MCF 10A (cell line): ENCODE results near the gene CRB1. TPM values are rescaled to one million over a fixed set of nuclear protein-coding genes. Genes with fewer than 3 reads are reported as not detected.

Experiments
- BruUV-seq: library from RNA; stranded (reverse); fragments of 400-500 nt; replicated peaks from 2 replicates; lab custom pipeline; 2021; lab: Mats Ljungman, UMichigan
- CTCF ChIA-PET: fragments of 300-600 bp; sonication (Branson Sonifier 250); formaldehyde crosslinking; extraction: SDS; loops from one replicate; lab custom pipeline; 2021; ENCODE audit warnings: antibody characterized with exemption, inconsistent platforms; lab: Yijun Ruan, JAX
- POLR2A ChIA-PET: fragments of 300-600, 350-650 bp; sonication (Branson Sonifier 250); formaldehyde crosslinking; extraction: SDS; loops from one replicate; lab custom pipeline; 2020; ENCODE audit warnings: antibody characterized with exemption, inconsistent platforms; lab: Yijun Ruan, JAX
- DNase-seq: peaks from one replicate; pipeline ENCODE4 v3.0.0-alpha.2; 2018; ENCODE audit not compliant: unreplicated experiment
- H3K27ac Mint-ChIP-seq: one replicate; pipeline ENCODE4 v1.8.0; 2022; ENCODE audit warnings: mild to moderate bottlenecking, low read depth, mixed read lengths; ENCODE audit not compliant: unreplicated experiment
- H3K27me3 Mint-ChIP-seq: one replicate; pipeline ENCODE4 v1.8.0; 2022; ENCODE audit warnings: mixed read lengths; ENCODE audit not compliant: insufficient read depth, unreplicated experiment
- H3K36me3 Mint-ChIP-seq: one replicate; pipeline ENCODE4 v1.8.0; 2022; ENCODE audit warnings: mild to moderate bottlenecking, moderate library complexity, mixed read lengths; ENCODE audit not compliant: insufficient read depth, unreplicated experiment
- H3K4me1 Mint-ChIP-seq: one replicate; pipeline ENCODE4 v1.8.0; 2022; ENCODE audit warnings: mixed read lengths; ENCODE audit not compliant: insufficient read depth, unreplicated experiment
- H3K4me3 Mint-ChIP-seq: one replicate; pipeline ENCODE4 v1.8.0; 2022; ENCODE audit warnings: mild to moderate bottlenecking, moderate library complexity, mixed read lengths; ENCODE audit not compliant: unreplicated experiment
- H3K9me3 Mint-ChIP-seq: one replicate; pipeline ENCODE4 v1.8.0; 2022; ENCODE audit warnings: mixed read lengths; ENCODE audit not compliant: unreplicated experiment
- intact Hi-C: fragments of 100-400 bp; cut with micrococcal nuclease; formaldehyde crosslinking; loops from 2 replicates; pipeline ENCODE4 v1.14.1; 2022
- total RNA-seq: library from RNA; stranded (reverse); gene quantifications from 2 replicates; pipeline ENCODE4 v1.2.3, GENCODE V29; 2022
- TF ChIP-seq, protein P1 (sequence below): fragments of 200-600 bp; IDR thresholded peaks from one replicate; pipeline ENCODE4 v1.8.0; 2022; ENCODE audit warnings: antibody characterized with exemption, mild to moderate bottlenecking; ENCODE audit not compliant: unreplicated experiment

CRB1 gene
- total RNA-seq, 1 experiment from 2014 or later: 0.65 TPM

DNA sequence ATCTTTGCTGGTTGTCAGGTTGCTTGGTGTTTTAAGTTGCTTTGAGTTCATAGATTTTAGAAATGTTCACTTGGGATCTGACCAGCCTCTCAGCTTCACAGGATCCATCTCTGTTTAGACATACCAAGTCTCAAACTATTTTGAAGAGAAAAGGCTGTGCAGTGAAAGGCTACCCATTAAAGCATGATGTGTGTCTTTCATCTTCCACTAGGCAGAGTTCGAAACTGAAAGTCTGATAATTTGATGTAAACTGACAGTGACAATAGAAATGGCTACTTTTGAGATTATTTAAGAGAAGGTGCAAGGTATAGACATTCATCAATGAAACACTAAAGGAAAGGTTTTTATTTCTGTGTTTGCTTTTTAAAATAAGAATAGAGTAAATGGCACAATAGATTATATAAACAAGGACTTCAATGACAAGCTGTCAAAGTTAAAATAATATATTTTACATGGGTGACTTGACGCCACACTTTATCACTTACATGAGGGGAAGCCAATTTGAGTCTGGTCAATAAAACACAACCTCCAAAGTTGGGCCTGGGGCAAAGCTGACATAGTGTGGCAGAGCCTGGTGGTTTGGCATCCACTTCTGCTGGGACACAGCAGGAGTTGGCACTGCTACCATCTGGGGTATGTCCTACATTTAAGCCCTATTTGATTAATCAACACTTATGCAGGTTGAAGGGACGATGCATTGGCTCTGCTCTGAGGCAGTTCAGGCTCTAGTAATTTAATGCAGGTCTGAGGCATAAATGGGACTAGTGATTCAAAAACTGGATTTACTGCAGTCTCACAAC, 197.7 kb downstream of the CRB1 start:
- peaks cover 17% of the 10 kb centered on the region for H3K4me1 Mint-ChIP-seq
- ChIA-PET CTCF (interaction anchor here (0.6 kb wide), 1 partner anchor 22 kb away, joined by 3 read pairs; no protein-coding TSS in a partner anchor), POLR2A (interaction anchor here (0.6 to 0.9 kb wide), 2 partner anchors 18 to 19 kb away, joined by 4 to 5 read pairs; no protein-coding TSS in a partner anchor)
- TF ChIP-seq, protein P1, sequence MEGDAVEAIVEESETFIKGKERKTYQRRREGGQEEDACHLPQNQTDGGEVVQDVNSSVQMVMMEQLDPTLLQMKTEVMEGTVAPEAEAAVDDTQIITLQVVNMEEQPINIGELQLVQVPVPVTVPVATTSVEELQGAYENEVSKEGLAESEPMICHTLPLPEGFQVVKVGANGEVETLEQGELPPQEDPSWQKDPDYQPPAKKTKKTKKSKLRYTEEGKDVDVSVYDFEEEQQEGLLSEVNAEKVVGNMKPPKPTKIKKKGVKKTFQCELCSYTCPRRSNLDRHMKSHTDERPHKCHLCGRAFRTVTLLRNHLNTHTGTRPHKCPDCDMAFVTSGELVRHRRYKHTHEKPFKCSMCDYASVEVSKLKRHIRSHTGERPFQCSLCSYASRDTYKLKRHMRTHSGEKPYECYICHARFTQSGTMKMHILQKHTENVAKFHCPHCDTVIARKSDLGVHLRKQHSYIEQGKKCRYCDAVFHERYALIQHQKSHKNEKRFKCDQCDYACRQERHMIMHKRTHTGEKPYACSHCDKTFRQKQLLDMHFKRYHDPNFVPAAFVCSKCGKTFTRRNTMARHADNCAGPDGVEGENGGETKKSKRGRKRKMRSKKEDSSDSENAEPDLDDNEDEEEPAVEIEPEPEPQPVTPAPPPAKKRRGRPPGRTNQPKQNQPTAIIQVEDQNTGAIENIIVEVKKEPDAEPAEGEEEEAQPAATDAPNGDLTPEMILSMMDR: no peak
- DNase-seq: no peak
- no TSS peak for BruUV-seq
- intact Hi-C loops: loop anchor here (2.0 kb wide), 1 partner anchor 65 kb away; no protein-coding TSS in a partner anchor
- no peaks in the 10 kb centered on the region for H3K27me3 Mint-ChIP-seq
- H3K4me3 Mint-ChIP-seq: no peak overlapping the region
- no peaks in the 10 kb centered on the region for H3K36me3 Mint-ChIP-seq
- H3K9me3 Mint-ChIP-seq: no peaks in the 10 kb centered on the region
- no peak overlapping the region for H3K27ac Mint-ChIP-seq

DNA sequence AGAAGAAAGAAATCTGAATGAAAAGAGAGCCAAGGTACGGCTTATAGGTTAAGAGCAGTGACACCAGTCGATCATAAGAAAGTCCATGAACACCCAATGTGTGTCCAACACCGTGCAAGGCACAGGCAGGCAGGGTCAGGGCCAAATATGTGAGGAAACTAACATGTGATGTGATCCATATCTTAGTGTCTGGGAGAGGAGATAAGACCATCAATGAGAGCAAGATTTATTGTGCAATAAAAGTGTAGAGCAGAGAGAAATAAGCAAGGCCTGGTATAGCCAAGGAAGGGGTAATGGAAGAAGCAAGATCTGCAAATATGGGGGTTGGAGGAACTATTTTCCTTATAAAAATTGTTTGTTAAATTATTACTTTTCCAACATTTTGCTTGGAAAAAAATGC, 198.8 kb downstream of the CRB1 start:
- Mint-ChIP-seq H3K36me3 (no peaks in the 10 kb centered on the region), H3K27ac (no peak overlapping the region), H3K27me3 (no peaks in the 10 kb centered on the region), H3K4me1 (peaks cover 17% of the 10 kb centered on the region), H3K4me3 (no peak overlapping the region), H3K9me3 (no peaks in the 10 kb centered on the region)
- DNase-seq: no peak
- TF ChIP-seq, protein P1: no peak
- ChIA-PET POLR2A (interaction anchor here (0.6 to 0.9 kb wide), 2 partner anchors 13 to 18 kb away, joined by 3 to 5 read pairs; no protein-coding TSS in a partner anchor), CTCF (interaction anchor here (0.6 kb wide), 1 partner anchor 23 kb away, joined by 3 read pairs; no protein-coding TSS in a partner anchor)
- BruUV-seq: no TSS peak
- intact Hi-C loops: no loop called here

- TF ChIP-seq, protein P1: no peak
- CTCF ChIA-PET: interaction anchor here (0.5 kb wide), 1 partner anchor 68 kb away, joined by 7 read pairs; no protein-coding TSS in a partner anchor
- no peak for DNase-seq
- POLR2A ChIA-PET: no interaction called here
- H3K27me3 Mint-ChIP-seq: no peaks in the 10 kb centered on the region
- no peaks in the 10 kb centered on the region for H3K9me3 Mint-ChIP-seq
- no peak overlapping the region for H3K4me3 Mint-ChIP-seq
- intact Hi-C loops: no loop called here
- H3K27ac Mint-ChIP-seq: no peak overlapping the region
- no peaks in the 10 kb centered on the region for H3K36me3 Mint-ChIP-seq
- no TSS peak for BruUV-seq
- peaks cover 13% of the 10 kb centered on the region for H3K4me1 Mint-ChIP-seq
Observed at GRCh38 chr1:197467881-197468280, 199.8 kb downstream of the CRB1 start.

DNA sequence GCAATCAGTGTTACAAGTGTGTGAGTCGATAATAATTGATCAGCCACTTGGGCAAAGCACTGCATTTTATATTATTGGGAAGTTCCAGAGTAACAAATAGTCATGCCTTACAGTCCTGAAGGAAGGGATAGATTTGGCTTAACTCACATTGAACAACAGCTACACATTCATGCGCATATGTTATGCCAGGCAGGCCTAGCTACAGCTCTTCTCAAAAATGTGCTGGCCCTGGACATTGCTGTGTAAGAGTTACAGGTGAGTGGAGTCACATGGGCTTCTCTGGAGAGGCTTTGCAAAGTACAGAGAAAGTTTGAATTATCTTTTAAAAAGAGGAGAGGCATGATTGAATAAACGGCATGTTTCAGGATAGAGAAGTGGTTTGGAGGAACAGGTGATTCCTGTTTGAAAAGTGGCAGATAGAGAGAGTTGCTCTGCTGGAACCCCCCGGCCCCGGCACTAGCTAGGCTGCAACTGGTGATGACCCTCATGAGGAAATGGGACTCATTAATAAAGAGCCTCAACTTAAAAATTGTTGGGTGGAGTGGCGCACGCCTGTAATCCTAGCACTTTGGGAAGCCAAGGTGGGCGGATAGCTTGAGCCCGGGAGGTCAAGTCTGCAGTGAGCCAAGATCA, 200.6 kb downstream of the CRB1 start:
- no peak overlapping the region for H3K27ac Mint-ChIP-seq
- no peaks in the 10 kb centered on the region for H3K36me3 Mint-ChIP-seq
- DNase-seq: no peak
- TF ChIP-seq, protein P1: no peak
- intact Hi-C loops: no loop called here
- no peaks in the 10 kb centered on the region for H3K27me3 Mint-ChIP-seq
- POLR2A ChIA-PET: no interaction called here
- H3K9me3 Mint-ChIP-seq: no peaks in the 10 kb centered on the region
- no TSS peak for BruUV-seq
- CTCF ChIA-PET: interaction anchor here (0.5 to 0.6 kb wide), 3 partner anchors 69 to 535 kb away, joined by 3 to 7 read pairs (median 3); no protein-coding TSS in a partner anchor
- H3K4me1 Mint-ChIP-seq: peaks cover 8% of the 10 kb centered on the region
- H3K4me3 Mint-ChIP-seq: no peak overlapping the region
